ENCODE results near the gene GNG3.

Gene GNG3

DNA sequence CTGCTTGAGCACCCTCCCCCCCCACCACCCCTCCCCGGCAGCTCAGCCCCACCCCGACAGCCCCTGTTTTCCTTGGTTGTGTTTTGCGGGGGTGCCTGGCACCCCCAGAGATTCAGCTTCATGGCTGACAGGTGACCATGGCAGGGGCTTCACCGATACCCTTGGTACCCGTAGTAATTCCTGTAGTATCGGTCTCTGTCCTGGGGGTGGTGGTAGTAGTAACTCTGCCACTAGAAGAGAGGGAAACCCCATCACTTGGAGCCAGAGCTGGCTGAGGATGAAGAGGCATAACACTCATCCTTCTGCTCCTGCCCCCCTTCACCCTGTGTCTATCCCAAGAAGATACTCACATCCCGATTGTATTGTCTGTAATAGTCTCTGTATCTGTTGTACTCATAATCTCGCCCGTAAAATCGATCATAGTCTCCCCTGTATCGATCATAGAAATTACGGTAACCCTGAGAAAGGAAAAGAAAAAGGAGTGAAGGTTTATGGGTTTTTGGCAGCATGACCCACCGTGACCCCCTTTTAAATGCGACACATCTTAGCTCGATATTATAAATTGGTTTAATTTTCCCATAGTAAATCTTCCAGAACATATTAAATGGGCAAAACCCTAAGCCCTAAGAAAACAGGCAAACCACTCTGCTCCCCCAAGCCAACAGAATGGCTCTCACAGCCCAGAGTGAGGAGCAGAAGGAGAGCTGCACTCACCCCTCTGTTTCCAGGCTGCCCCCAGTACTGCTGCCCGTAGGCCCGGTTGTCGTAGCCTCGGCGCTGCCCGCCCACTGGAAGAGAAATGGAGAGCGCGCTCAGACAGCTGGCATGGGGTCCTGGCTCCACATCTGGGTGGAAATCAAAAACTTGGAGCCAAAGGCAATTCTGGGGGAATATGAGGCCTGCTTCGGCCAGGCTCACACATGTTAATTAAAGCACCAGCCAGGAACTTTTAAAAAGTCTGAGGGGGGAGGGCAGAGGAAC lies 8.0 kb downstream of the GNG3 start:
- no peak for TF ChIP-seq ZFP3 (CRISPR knock-in tag; IDR thresholded peaks at IDR 0.05)
- no peak for TF ChIP-seq TCF4 (CRISPR knock-in tag; IDR thresholded peaks at IDR 0.05; ENCODE audit: borderline replicate concordance)
- TF ChIP-seq TSHZ2 (CRISPR knock-in tag; IDR thresholded peaks at IDR 0.05): no peak
- TF ChIP-seq PPARA (CRISPR knock-in tag; IDR thresholded peaks at IDR 0.05; ENCODE audit: borderline replicate concordance): no peak
- no peak for TF ChIP-seq ZC3H10 (CRISPR knock-in tag; IDR thresholded peaks at IDR 0.05)
- no peak for TF ChIP-seq ZFP30 (CRISPR knock-in tag; IDR thresholded peaks at IDR 0.05)
- no peak for TF ChIP-seq ZNF8 (CRISPR knock-in tag; IDR thresholded peaks at IDR 0.05)
- TF ChIP-seq, protein P1, sequence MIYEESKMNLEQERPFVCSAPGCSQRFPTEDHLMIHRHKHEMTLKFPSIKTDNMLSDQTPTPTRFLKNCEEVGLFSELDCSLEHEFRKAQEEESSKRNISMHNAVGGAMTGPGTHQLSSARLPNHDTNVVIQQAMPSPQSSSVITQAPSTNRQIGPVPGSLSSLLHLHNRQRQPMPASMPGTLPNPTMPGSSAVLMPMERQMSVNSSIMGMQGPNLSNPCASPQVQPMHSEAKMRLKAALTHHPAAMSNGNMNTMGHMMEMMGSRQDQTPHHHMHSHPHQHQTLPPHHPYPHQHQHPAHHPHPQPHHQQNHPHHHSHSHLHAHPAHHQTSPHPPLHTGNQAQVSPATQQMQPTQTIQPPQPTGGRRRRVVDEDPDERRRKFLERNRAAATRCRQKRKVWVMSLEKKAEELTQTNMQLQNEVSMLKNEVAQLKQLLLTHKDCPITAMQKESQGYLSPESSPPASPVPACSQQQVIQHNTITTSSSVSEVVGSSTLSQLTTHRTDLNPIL (CRISPR knock-in tag; IDR thresholded peaks at IDR 0.05; ENCODE audit: low read depth): no peak
- TF ChIP-seq ZNF70 (CRISPR knock-in tag; IDR thresholded peaks at IDR 0.05): no peak
- TF ChIP-seq POU6F1 (CRISPR knock-in tag; IDR thresholded peaks at IDR 0.05; ENCODE audit: borderline replicate concordance, low read depth): no peak
- ATAC-seq: no peak

DNA sequence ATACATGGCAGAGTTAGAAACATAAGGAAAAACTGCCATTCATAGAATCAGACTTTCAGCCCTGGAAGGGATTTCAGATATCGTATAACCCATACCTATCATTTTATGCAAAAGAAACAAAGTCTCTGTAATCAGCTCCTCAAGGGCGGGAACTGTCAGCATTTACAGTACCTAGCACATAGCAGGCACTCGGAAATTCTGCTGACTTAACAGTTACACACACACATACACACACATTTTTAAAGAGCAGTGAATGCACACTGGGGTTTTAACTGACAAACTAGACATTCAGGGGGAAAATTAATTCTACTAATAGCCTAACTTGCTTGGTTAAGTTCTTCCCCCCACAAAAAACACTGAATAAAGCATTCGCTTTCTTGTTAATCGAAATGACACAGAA lies 8.7 kb downstream of the GNG3 start:
- no peak for ATAC-seq
- TF ChIP-seq ARNTL (CRISPR knock-in tag; IDR thresholded peaks at IDR 0.05; ENCODE audit: borderline replicate concordance, low read depth): no peak
- TF ChIP-seq, protein P2, sequence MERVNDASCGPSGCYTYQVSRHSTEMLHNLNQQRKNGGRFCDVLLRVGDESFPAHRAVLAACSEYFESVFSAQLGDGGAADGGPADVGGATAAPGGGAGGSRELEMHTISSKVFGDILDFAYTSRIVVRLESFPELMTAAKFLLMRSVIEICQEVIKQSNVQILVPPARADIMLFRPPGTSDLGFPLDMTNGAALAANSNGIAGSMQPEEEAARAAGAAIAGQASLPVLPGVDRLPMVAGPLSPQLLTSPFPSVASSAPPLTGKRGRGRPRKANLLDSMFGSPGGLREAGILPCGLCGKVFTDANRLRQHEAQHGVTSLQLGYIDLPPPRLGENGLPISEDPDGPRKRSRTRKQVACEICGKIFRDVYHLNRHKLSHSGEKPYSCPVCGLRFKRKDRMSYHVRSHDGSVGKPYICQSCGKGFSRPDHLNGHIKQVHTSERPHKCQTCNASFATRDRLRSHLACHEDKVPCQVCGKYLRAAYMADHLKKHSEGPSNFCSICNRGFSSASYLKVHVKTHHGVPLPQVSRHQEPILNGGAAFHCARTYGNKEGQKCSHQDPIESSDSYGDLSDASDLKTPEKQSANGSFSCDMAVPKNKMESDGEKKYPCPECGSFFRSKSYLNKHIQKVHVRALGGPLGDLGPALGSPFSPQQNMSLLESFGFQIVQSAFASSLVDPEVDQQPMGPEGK (CRISPR knock-in tag; IDR thresholded peaks at IDR 0.05; ENCODE audit: borderline replicate concordance): no peak
- TF ChIP-seq, protein P1 (CRISPR knock-in tag; IDR thresholded peaks at IDR 0.05; ENCODE audit: low read depth): no peak
- no peak for TF ChIP-seq ZC3H10 (CRISPR knock-in tag; IDR thresholded peaks at IDR 0.05)
- no peak for TF ChIP-seq ZNF8 (CRISPR knock-in tag; IDR thresholded peaks at IDR 0.05)
- TF ChIP-seq ZFP30 (CRISPR knock-in tag; IDR thresholded peaks at IDR 0.05): no peak
- no peak for TF ChIP-seq ZNF565 (CRISPR knock-in tag; conservative IDR thresholded peaks at IDR 0.05; ENCODE audit: low read depth)
- TF ChIP-seq ZFP3 (CRISPR knock-in tag; IDR thresholded peaks at IDR 0.05): no peak
- TF ChIP-seq CSRNP3 (CRISPR knock-in tag; IDR thresholded peaks at IDR 0.05): no peak
- TF ChIP-seq TOX (CRISPR knock-in tag; IDR thresholded peaks at IDR 0.05; ENCODE audit: borderline replicate concordance): no peak
- TF ChIP-seq PPARA (CRISPR knock-in tag; IDR thresholded peaks at IDR 0.05; ENCODE audit: borderline replicate concordance): no peak
- no peak for TF ChIP-seq ZNF70 (CRISPR knock-in tag; IDR thresholded peaks at IDR 0.05)
- no peak for TF ChIP-seq TCF4 (CRISPR knock-in tag; IDR thresholded peaks at IDR 0.05; ENCODE audit: borderline replicate concordance)
- no peak for TF ChIP-seq RARB (CRISPR knock-in tag; IDR thresholded peaks at IDR 0.05)
- no peak for TF ChIP-seq GLIS3 (CRISPR knock-in tag; IDR thresholded peaks at IDR 0.05)
- TF ChIP-seq CSDC2 (CRISPR knock-in tag; IDR thresholded peaks at IDR 0.05): no peak
- no peak for TF ChIP-seq TSHZ2 (CRISPR knock-in tag; IDR thresholded peaks at IDR 0.05)

Measured in SK-N-SH treated with all-trans-retinoic acid at 6 μM for 48 hours (cell line).